ENCODE measurements around the gene KCMF1.
"Not testable (repeated sequence)": the region's sequence is repeated elsewhere in the genome, so short reads cannot be mapped to it uniquely, and the experiment has no call there.

Gene KCMF1

GRCh38 chr2:84942166-84942565, 28.8 kb upstream of the KCMF1 start:
- Histone ChIP-seq H3K36me3 (no peaks in the 10 kb centered on the region), H3K4me1 (no peaks in the 10 kb centered on the region), H3K27me3 (no peaks in the 10 kb centered on the region), H3K4me3 (ENCODE audit: low read depth, low read length) (no peak overlapping the region), H3K9me3 (no peaks in the 10 kb centered on the region)
- TF ChIP-seq CTCF (IDR thresholded peaks at IDR 0.05; ENCODE audit: low read depth, low read length), result no peak
- DNase-seq, result no peak

- H3K9me3 ChIP-seq, result no peaks in the 10 kb centered on the region
- H3K4me3 ChIP-seq (ENCODE audit: low read depth, low read length), result no peak overlapping the region
- no peaks in the 10 kb centered on the region for H3K4me1 ChIP-seq
- TF ChIP-seq CTCF (IDR thresholded peaks at IDR 0.05; ENCODE audit: low read depth, low read length), result no peak
- no peak for DNase-seq
- H3K36me3 ChIP-seq, result no peaks in the 10 kb centered on the region
- no peaks in the 10 kb centered on the region for H3K27me3 ChIP-seq
Observed at GRCh38 chr2:84942964-84943421, 28.0 kb upstream of the KCMF1 start.

- no peaks in the 10 kb centered on the region for H3K4me1 ChIP-seq
- DNase-seq, result no peak
- no peaks in the 10 kb centered on the region for H3K27me3 ChIP-seq
- no peaks in the 10 kb centered on the region for H3K36me3 ChIP-seq
- H3K4me3 ChIP-seq (ENCODE audit: low read depth, low read length), result no peak overlapping the region
- TF ChIP-seq CTCF (IDR thresholded peaks at IDR 0.05; ENCODE audit: low read depth, low read length), result no peak
- H3K9me3 ChIP-seq, result no peaks in the 10 kb centered on the region
Observed at GRCh38 chr2:84944295-84944909, 26.6 kb upstream of the KCMF1 start.

- not testable (repeated sequence) for H3K9me3 ChIP-seq; H3K4me3 ChIP-seq (ENCODE audit: low read depth, low read length); H3K4me1 ChIP-seq; DNase-seq; H3K27me3 ChIP-seq; H3K36me3 ChIP-seq
Observed at GRCh38 chr2:84945838-84946203, 25.1 kb upstream of the KCMF1 start.

- H3K4me1 ChIP-seq, result no peaks in the 10 kb centered on the region
- no peak overlapping the region for H3K4me3 ChIP-seq (ENCODE audit: low read depth, low read length)
- H3K36me3 ChIP-seq, result no peaks in the 10 kb centered on the region
- no peak for TF ChIP-seq CTCF (IDR thresholded peaks at IDR 0.05; ENCODE audit: low read depth, low read length)
- H3K27me3 ChIP-seq, result no peaks in the 10 kb centered on the region
- no peak for DNase-seq
- no peaks in the 10 kb centered on the region for H3K9me3 ChIP-seq
Observed at GRCh38 chr2:84946204-84947009, 24.6 kb upstream of the KCMF1 start.

- no peak for TF ChIP-seq CTCF (IDR thresholded peaks at IDR 0.05; ENCODE audit: low read depth, low read length)
- Histone ChIP-seq H3K4me1 (no peaks in the 10 kb centered on the region), H3K4me3 (ENCODE audit: low read depth, low read length) (no peak overlapping the region), H3K9me3 (no peaks in the 10 kb centered on the region), H3K27me3 (no peaks in the 10 kb centered on the region), H3K36me3 (no peaks in the 10 kb centered on the region)
- DNase-seq, result no peak
Observed at GRCh38 chr2:84947010-84947593, 23.9 kb upstream of the KCMF1 start.

All from BE2C (cell line).